Right hindlimb (tissue), 1 donor: ENCODE measurements around the gene ZNF132.
"Not testable (repeated sequence)": the region's sequence is repeated elsewhere in the genome, so short reads cannot be mapped to it uniquely, and the experiment has no call there.

Experiments
- DNase-seq: peaks from one replicate; pipeline ENCODE4 v3.0.0-alpha.2; 2018

The ZNF132 gene

GRCh38 chr19:58439576-58440554, at the start of gene ZNF132:
Gene ZNF132, minus strand, starts transcription at chr19:58440153. Its CDS starts 332 bp downstream, at chr19:58439821.
- DNase-seq, result peak; percentile 99

- DNase-seq, result not testable (repeated sequence)
Measured at GRCh38 chr19:58484349-58484748, 44.4 kb upstream of the ZNF132 start.

GRCh38 chr19:58483776-58484175, 43.8 kb upstream of the ZNF132 start:
- no peak for DNase-seq

GRCh38 chr19:58482372-58482771, 42.4 kb upstream of the ZNF132 start:
- no peak for DNase-seq

- no peak for DNase-seq
Measured at GRCh38 chr19:58480831-58481230, 40.9 kb upstream of the ZNF132 start.

GRCh38 chr19:58480481-58480830, 40.5 kb upstream of the ZNF132 start:
- DNase-seq, result no peak

- DNase-seq, result no peak
Measured at GRCh38 chr19:58479736-58480480, 40.0 kb upstream of the ZNF132 start.

GRCh38 chr19:58479303-58479702, 39.4 kb upstream of the ZNF132 start:
- DNase-seq, result no peak

GRCh38 chr19:58477871-58478270, 37.9 kb upstream of the ZNF132 start:
- no peak for DNase-seq

GRCh38 chr19:58477130-58477529, 37.2 kb upstream of the ZNF132 start:
- DNase-seq, result no peak

GRCh38 chr19:58476498-58477015, 36.6 kb upstream of the ZNF132 start:
- DNase-seq, result no peak

- peak; percentile 98 for DNase-seq
Measured at GRCh38 chr19:58475714-58476497, 36.0 kb upstream of the ZNF132 start, which contains the start of gene ZNF446. Gene ZNF446, plus strand, starts transcription at chr19:58476352. Its CDS starts 867 bp downstream, at chr19:58477219.

- DNase-seq, result no peak
Measured at GRCh38 chr19:58474997-58475713, 35.2 kb upstream of the ZNF132 start.

- no peak for DNase-seq
Measured at GRCh38 chr19:58474291-58474996, 34.5 kb upstream of the ZNF132 start.

GRCh38 chr19:58473775-58474174, 33.8 kb upstream of the ZNF132 start:
- no peak for DNase-seq

GRCh38 chr19:58471736-58472135, 31.8 kb upstream of the ZNF132 start:
- no peak for DNase-seq

- DNase-seq, result not testable (repeated sequence)
Measured at GRCh38 chr19:58470837-58471543, 31.0 kb upstream of the ZNF132 start.

GRCh38 chr19:58469241-58470013, 29.5 kb upstream of the ZNF132 start:
- no peak for DNase-seq

GRCh38 chr19:58468216-58468839, 28.4 kb upstream of the ZNF132 start:
- DNase-seq, result no peak
